DND-41 (cell line): ENCODE data around the gene EIF1AD.

Source experiments
- EZH2 ChIP-seq: IDR thresholded peaks from 3 replicates; pipeline ENCODE4 v1.6.1; 2012; ENCODE audit warnings: borderline replicate concordance, low read depth, mild to moderate bottlenecking, moderate library complexity, low read length, inconsistent platforms; ENCODE audit not compliant: severe bottlenecking
- TF ChIP-seq, protein P1 (sequence below): IDR thresholded peaks from 2 replicates; pipeline ENCODE4 v1.5.1; 2012; ENCODE audit warnings: borderline replicate concordance, low read length, moderate library complexity, mild to moderate bottlenecking; ENCODE audit not compliant: poor library complexity, severe bottlenecking; ENCODE audit errors: extremely low read depth

GRCh38 chr11:65975771-65976170, 26.2 kb downstream of the EIF1AD start:
- TF ChIP-seq EZH2: no peak
- TF ChIP-seq, protein P1, sequence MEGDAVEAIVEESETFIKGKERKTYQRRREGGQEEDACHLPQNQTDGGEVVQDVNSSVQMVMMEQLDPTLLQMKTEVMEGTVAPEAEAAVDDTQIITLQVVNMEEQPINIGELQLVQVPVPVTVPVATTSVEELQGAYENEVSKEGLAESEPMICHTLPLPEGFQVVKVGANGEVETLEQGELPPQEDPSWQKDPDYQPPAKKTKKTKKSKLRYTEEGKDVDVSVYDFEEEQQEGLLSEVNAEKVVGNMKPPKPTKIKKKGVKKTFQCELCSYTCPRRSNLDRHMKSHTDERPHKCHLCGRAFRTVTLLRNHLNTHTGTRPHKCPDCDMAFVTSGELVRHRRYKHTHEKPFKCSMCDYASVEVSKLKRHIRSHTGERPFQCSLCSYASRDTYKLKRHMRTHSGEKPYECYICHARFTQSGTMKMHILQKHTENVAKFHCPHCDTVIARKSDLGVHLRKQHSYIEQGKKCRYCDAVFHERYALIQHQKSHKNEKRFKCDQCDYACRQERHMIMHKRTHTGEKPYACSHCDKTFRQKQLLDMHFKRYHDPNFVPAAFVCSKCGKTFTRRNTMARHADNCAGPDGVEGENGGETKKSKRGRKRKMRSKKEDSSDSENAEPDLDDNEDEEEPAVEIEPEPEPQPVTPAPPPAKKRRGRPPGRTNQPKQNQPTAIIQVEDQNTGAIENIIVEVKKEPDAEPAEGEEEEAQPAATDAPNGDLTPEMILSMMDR: no peak
